ENCODE data around the gene TBX10.
"Not testable (repeated sequence)": the region's sequence is repeated elsewhere in the genome, so short reads cannot be mapped to it uniquely, and the experiment has no call there.

- TF ChIP-seq, protein P1, sequence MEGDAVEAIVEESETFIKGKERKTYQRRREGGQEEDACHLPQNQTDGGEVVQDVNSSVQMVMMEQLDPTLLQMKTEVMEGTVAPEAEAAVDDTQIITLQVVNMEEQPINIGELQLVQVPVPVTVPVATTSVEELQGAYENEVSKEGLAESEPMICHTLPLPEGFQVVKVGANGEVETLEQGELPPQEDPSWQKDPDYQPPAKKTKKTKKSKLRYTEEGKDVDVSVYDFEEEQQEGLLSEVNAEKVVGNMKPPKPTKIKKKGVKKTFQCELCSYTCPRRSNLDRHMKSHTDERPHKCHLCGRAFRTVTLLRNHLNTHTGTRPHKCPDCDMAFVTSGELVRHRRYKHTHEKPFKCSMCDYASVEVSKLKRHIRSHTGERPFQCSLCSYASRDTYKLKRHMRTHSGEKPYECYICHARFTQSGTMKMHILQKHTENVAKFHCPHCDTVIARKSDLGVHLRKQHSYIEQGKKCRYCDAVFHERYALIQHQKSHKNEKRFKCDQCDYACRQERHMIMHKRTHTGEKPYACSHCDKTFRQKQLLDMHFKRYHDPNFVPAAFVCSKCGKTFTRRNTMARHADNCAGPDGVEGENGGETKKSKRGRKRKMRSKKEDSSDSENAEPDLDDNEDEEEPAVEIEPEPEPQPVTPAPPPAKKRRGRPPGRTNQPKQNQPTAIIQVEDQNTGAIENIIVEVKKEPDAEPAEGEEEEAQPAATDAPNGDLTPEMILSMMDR (IDR thresholded peaks at IDR 0.05; ENCODE audit: low read depth, low read length, poor library complexity, severe bottlenecking), result not testable (repeated sequence)
- not testable (repeated sequence) for TF ChIP-seq EZH2phosphoT487 (IDR thresholded peaks at IDR 0.05; ENCODE audit: borderline replicate concordance, low read length)
These were observed 19.6 kb downstream of the TBX10 start for GRCh38 chr11:67619683-67620618.
